Activated naive CD8-positive, alpha-beta T cell treated with anti-CD3 and anti-CD28 coated beads, Interleukin-2, amount 50 U/mL, for 16 hours (primary cell): Measurements from ENCODE around the gene OR1A2.
"Not testable (repeated sequence)": the region's sequence is repeated elsewhere in the genome, so short reads cannot be mapped to it uniquely, and the experiment has no call there.

ENCODE experiments used
- DNase-seq: peaks from one replicate; pipeline ENCODE4 v3.0.0-alpha.2; 2020; ENCODE audit warnings: low read depth, low spot score

OR1A2 gene

GRCh38 chr17:3197219-3197618, at the start of gene OR1A2:
OR1A2 (plus strand) TSS chr17:3197519; CDS start chr17:3197519, 0 bp downstream.
- no peak for DNase-seq

GRCh38 chr17:3157218-3157617, 40.1 kb upstream of the OR1A2 start:
- no peak for DNase-seq

GRCh38 chr17:3167574-3167973, 29.7 kb upstream of the OR1A2 start:
- DNase-seq: no peak

- no peak for DNase-seq
Measured at GRCh38 chr17:3189961-3190360, 7.4 kb upstream of the OR1A2 start.

GRCh38 chr17:3207367-3207766, 10.0 kb downstream of the OR1A2 start, which contains the start of gene OR1A1:
OR1A1 (plus strand) TSS chr17:3207667; CDS start chr17:3215621, 7,954 bp downstream.
- DNase-seq: no peak

- no peak for DNase-seq
Measured at GRCh38 chr17:3208484-3208883, 11.2 kb downstream of the OR1A2 start.

- no peak for DNase-seq
Measured at GRCh38 chr17:3213001-3213400, 15.7 kb downstream of the OR1A2 start.

- no peak for DNase-seq
Measured at GRCh38 chr17:3213587-3213986, 16.3 kb downstream of the OR1A2 start.

- not testable (repeated sequence) for DNase-seq
Measured at GRCh38 chr17:3219978-3220377, 22.7 kb downstream of the OR1A2 start.

- no peak for DNase-seq
Measured at GRCh38 chr17:3221850-3222249, 24.5 kb downstream of the OR1A2 start.

GRCh38 chr17:3222505-3222904, 25.2 kb downstream of the OR1A2 start:
- DNase-seq: no peak

GRCh38 chr17:3224721-3225352, 27.5 kb downstream of the OR1A2 start:
- DNase-seq: not testable (repeated sequence)

- DNase-seq: not testable (repeated sequence)
Measured at GRCh38 chr17:3232300-3232699, 35.0 kb downstream of the OR1A2 start.

- not testable (repeated sequence) for DNase-seq
Measured at GRCh38 chr17:3238685-3239084, 41.4 kb downstream of the OR1A2 start.

- not testable (repeated sequence) for DNase-seq
Measured at GRCh38 chr17:3241044-3241443, 43.7 kb downstream of the OR1A2 start.

GRCh38 chr17:3244841-3245240, 47.5 kb downstream of the OR1A2 start:
- DNase-seq: not testable (repeated sequence)
